Endothelial cell of umbilical vein (primary cell): ENCODE data around the gene BTG1.

Source experiments
- EZH2 ChIP-seq: IDR thresholded peaks from 2 replicates; pipeline ENCODE4 v1.6.1; 2012; ENCODE audit warnings: borderline replicate concordance, low read depth, mild to moderate bottlenecking, moderate library complexity, low read length, inconsistent platforms; ENCODE audit not compliant: severe bottlenecking
- GATA2 ChIP-seq: IDR thresholded peaks from 2 replicates; pipeline ENCODE4 v1.7.0; 2011; ENCODE audit warnings: low read depth, mild to moderate bottlenecking, moderate library complexity, mixed read lengths, low read length; ENCODE audit not compliant: insufficient read length, insufficient read depth
- JUN ChIP-seq: IDR thresholded peaks from 2 replicates; pipeline ENCODE4 v1.6.1; 2011; ENCODE audit warnings: borderline replicate concordance, low read depth; ENCODE audit not compliant: insufficient read length, insufficient read depth
- MYC ChIP-seq: IDR thresholded peaks from one replicate; pipeline ENCODE4 v1.6.1; 2011; ENCODE audit warnings: mild to moderate bottlenecking, low read depth, low read length
- POLR2A ChIP-seq: IDR thresholded peaks from 2 replicates; pipeline ENCODE4 v1.6.1; 2012; ENCODE audit warnings: low read depth, mild to moderate bottlenecking, control low read depth, low read length
- POLR2AphosphoS5 ChIP-seq: IDR thresholded peaks from 2 replicates; pipeline ENCODE4 v1.6.1; 2012; ENCODE audit warnings: low read depth, mild to moderate bottlenecking, control low read depth, low read length, moderate library complexity; ENCODE audit not compliant: insufficient read depth
- TF ChIP-seq, protein P1 (sequence below), 2 donors: IDR thresholded peaks; 1 replicate in 1 of 2; 2 replicates in 1 of 2; pipeline ENCODE4 v1.5.1; 2011; ENCODE audit warnings: low read length in 2 of 2, mild to moderate bottlenecking in 2 of 2, moderate library complexity in 2 of 2, control low read depth in 1 of 2, inconsistent platforms in 1 of 2, low read depth in 1 of 2; ENCODE audit not compliant: insufficient read depth in 1 of 2; ENCODE audit errors: extremely low read depth in 1 of 2
- TF ChIP-seq, protein P2 (sequence below): IDR thresholded peaks from 2 replicates; pipeline ENCODE4 v1.6.1; 2011; ENCODE audit not compliant: insufficient read depth, insufficient read length

DNA sequence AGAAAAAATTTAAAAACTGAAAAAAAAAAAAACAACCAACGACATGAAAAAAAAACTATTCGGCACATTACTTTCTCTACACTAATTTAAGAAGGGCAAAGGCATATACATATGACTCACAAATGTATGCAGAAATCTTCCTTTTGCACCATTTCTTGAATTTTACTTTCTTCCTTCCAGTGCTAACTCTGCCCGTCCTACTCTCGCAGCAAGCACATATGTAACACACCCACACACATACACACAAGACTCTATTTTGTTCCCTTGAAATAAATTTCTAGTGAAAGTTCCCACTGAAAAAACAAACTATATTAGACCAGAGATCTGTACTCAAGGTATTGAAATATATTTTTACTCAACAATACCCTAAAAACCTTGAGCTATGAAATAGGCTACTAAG lies 14.6 kb downstream of the BTG1 start:
- TF ChIP-seq, protein P1, sequence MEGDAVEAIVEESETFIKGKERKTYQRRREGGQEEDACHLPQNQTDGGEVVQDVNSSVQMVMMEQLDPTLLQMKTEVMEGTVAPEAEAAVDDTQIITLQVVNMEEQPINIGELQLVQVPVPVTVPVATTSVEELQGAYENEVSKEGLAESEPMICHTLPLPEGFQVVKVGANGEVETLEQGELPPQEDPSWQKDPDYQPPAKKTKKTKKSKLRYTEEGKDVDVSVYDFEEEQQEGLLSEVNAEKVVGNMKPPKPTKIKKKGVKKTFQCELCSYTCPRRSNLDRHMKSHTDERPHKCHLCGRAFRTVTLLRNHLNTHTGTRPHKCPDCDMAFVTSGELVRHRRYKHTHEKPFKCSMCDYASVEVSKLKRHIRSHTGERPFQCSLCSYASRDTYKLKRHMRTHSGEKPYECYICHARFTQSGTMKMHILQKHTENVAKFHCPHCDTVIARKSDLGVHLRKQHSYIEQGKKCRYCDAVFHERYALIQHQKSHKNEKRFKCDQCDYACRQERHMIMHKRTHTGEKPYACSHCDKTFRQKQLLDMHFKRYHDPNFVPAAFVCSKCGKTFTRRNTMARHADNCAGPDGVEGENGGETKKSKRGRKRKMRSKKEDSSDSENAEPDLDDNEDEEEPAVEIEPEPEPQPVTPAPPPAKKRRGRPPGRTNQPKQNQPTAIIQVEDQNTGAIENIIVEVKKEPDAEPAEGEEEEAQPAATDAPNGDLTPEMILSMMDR (IDR thresholded peaks at IDR 0.05; ENCODE audit: extremely low read depth in 1 of 2, insufficient read depth in 1 of 2, low read depth in 1 of 2, low read length in 2 of 2) = no peak
- TF ChIP-seq EZH2 (no peak), GATA2 (no peak), POLR2A (no peak), MYC (no peak), JUN (no peak), POLR2AphosphoS5 (no peak)
- TF ChIP-seq, protein P2, sequence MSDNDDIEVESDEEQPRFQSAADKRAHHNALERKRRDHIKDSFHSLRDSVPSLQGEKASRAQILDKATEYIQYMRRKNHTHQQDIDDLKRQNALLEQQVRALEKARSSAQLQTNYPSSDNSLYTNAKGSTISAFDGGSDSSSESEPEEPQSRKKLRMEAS = no peak
